Lung (tissue), 12 donors: ENCODE results near the gene LEFTY1. TPM values are rescaled to one million over a fixed set of nuclear protein-coding genes. Genes with fewer than 3 reads are reported as not detected.

ENCODE experiments used
- ATAC-seq: fragments of 200-7000 bp; cut with Tn5 transposase; one replicate; pipeline ENCODE4 v1.9.1; 2020; ENCODE audit warnings: moderate number of reproducible peaks; ENCODE audit not compliant: insufficient read depth, low FRiP score
- DNase-seq, 3 donors: peaks; one replicate each; pipeline ENCODE4 v3.0.0-alpha.2; 2013 to 2017
- H3K27ac ChIP-seq, 2 donors: one replicate each; pipeline ENCODE4 v1.5.1; 2013; ENCODE audit warnings: mild to moderate bottlenecking in 2 of 2, moderate library complexity in 2 of 2, control low read depth in 1 of 2, inconsistent platforms in 1 of 2, low read depth in 1 of 2, low read length in 1 of 2
- H3K27me3 ChIP-seq, 3 donors: one replicate each; pipeline ENCODE4 v1.5.1; 2013; ENCODE audit warnings: low read length in 2 of 3; ENCODE audit not compliant: control insufficient read depth in 3 of 3, insufficient read depth in 3 of 3
- H3K36me3 ChIP-seq, 4 donors: one replicate each; pipeline ENCODE4 v1.5.1; 2013; ENCODE audit warnings: low read length in 4 of 4, mild to moderate bottlenecking in 1 of 4, moderate library complexity in 1 of 4; ENCODE audit not compliant: control insufficient read depth in 4 of 4, insufficient read depth in 4 of 4
- H3K4me1 ChIP-seq, 5 donors: one replicate each; pipeline ENCODE4 v1.5.1; 2013; ENCODE audit warnings: low read length in 5 of 5, mild to moderate bottlenecking in 2 of 5, moderate library complexity in 1 of 5; ENCODE audit not compliant: control insufficient read depth in 5 of 5, insufficient read depth in 5 of 5
- H3K4me3 ChIP-seq: one replicate; pipeline ENCODE4 v1.5.1; 2013; ENCODE audit warnings: mild to moderate bottlenecking, control low read depth, moderate library complexity
- H3K9ac ChIP-seq, 2 donors: one replicate each; pipeline ENCODE4 v1.5.1; 2013; ENCODE audit warnings: low read length in 2 of 2, control low read depth in 1 of 2; ENCODE audit not compliant: insufficient read depth in 1 of 2
- H3K9me3 ChIP-seq, 4 donors: one replicate each; pipeline ENCODE4 v1.5.1; 2013; ENCODE audit warnings: low read length in 3 of 4, mild to moderate bottlenecking in 1 of 4, moderate library complexity in 1 of 4; ENCODE audit not compliant: control insufficient read depth in 4 of 4, insufficient read depth in 3 of 4
- WGBS, 2 donors: extraction: QIAGEN DNeasy Blood & Tissue Kit; methylation state at CpG; one replicate each; pipeline ENCODE4 v1.1.7; 2013; 5-methylcytosine and 5-hydroxymethylcytosine counted together
- polyA plus RNA-seq, 2 donors: library from polyadenylated mRNA; stranded (reverse); fragments of 200-250 nt; gene quantifications; one replicate each; pipeline ENCODE4 v1.2.1, GENCODE V29; 2013
- total RNA-seq, 2 donors: library from RNA; depleted of rRNA in 1 of 2; stranded (reverse); fragments of >200 nt in 1 of 2; gene quantifications; one replicate each; pipeline ENCODE4 v1.2.1, GENCODE V29; 2014 to 2021
- TF ChIP-seq, protein P1 (sequence below): IDR thresholded peaks from 2 replicates; pipeline ENCODE4 v1.5.1; 2012; ENCODE audit warnings: mild to moderate bottlenecking; ENCODE audit errors: control extremely low read depth, extremely low read depth
- donor health status: control.
- donor health status: control.
- donor health status: Bipolar disorder and iron deficiency.
- donor health status: healthy.
- donor health status: DM: yes; HTN: yes; CAD: no.

Gene LEFTY1
- total and polyA plus RNA-seq, 4 donors = 0.12 to 2.1 (median 0.34) TPM

DNA sequence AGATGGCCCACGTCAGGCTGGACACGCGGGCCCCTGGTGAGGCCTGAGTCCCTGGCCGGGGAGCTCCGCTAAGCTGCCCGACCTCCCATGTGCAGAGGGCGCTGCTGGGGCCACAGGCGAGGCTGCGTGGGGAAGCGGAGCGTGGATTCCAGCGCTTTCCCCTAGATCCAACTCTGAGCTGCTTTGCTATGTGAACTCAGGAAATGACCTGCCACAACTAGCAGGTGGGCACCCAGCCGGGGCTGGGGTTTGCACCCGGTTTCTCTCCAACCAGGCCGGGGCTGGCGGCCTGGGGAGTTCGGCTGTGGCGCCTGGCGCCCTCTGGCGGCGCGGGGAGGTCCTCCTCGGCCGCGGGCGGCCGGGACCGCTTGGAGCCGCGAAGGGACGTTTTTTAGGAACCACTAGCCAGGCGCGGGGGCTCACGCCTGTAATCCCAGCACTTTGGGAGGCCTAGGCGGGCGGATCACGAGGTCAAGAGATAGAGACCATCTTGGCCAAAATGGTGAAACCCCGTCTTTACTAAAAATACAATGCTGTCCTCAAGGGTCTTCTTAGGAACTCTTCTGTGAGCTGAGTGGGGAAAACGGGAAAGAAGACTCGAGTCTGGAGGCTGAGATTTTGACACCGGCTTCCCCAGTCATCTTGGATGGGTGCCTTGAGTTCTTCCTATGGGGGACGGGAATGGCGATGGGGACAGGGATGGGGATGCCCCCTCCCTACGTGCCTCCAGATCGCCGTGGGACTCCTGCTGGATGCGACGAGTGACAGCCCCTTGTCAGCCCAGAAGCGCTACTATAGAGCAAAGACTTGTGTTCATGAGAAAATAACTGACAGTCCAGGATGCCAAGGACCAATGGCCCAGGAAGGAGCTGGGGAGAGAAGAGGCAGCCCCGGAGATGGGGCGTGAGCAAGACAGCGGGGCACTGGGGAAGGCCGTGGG is 22.5 kb upstream of the LEFTY1 start:
- Histone ChIP-seq H3K36me3 (peaks cover 0 to 7% (median 1%) of the 10 kb centered on the region in 4 donors), H3K9ac (no peak overlapping the region), H3K4me3 (no peak overlapping the region), H3K4me1 (peaks cover 0 to 11% (median 0%) of the 10 kb centered on the region in 5 donors), H3K27ac (no peak overlapping the region), H3K27me3 (no peaks in the 10 kb centered on the region), H3K9me3 (no peaks in the 10 kb centered on the region)
- 38 to 47% methylated on average over 53 of the region's 53 CpGs for WGBS, 2 donors
- ATAC-seq = peak; percentile 93
- peak; percentile 70 to 77 (median 74) for DNase-seq
- TF ChIP-seq, protein P1, sequence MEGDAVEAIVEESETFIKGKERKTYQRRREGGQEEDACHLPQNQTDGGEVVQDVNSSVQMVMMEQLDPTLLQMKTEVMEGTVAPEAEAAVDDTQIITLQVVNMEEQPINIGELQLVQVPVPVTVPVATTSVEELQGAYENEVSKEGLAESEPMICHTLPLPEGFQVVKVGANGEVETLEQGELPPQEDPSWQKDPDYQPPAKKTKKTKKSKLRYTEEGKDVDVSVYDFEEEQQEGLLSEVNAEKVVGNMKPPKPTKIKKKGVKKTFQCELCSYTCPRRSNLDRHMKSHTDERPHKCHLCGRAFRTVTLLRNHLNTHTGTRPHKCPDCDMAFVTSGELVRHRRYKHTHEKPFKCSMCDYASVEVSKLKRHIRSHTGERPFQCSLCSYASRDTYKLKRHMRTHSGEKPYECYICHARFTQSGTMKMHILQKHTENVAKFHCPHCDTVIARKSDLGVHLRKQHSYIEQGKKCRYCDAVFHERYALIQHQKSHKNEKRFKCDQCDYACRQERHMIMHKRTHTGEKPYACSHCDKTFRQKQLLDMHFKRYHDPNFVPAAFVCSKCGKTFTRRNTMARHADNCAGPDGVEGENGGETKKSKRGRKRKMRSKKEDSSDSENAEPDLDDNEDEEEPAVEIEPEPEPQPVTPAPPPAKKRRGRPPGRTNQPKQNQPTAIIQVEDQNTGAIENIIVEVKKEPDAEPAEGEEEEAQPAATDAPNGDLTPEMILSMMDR = peak; percentile 50

DNA sequence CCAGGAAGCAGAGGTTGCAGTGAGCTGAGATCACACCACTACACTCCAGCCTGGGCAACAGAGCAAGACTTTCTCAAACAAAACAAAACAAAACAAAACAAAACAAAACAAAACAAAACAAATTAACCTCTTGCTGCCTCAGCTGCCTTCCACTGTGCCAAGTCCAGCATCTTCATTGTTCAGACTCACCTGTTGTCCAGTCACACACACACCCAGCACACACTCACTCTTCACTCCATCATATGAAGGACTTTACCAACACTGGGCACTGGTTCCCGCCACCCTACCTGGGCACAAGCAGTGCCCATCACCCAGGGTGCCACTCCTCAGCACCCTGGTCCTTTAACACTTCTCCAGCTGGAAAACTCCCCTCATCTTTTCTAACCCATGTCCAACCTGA is 20.5 kb upstream of the LEFTY1 start:
- WGBS, 2 donors = 96 to 100% methylated on average over 1 of the region's 1 CpG

DNA sequence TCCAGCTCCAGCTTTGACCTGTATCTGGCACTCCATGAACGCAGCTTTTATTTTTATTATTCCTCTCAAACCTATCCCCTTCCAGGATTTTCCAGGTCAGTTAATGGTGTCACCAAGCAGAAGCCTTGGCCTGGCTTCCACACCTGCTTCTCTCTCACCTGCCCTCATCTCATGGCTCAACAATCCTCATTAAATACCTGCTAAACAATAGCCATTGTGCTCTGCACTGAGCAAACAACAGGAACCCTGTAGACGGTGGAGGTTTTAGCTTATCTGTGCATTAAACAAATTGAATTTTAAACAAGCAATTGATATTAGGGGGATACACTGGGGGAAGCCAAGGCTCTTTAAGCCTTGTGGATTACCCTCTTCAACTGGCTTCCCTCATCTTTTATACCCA is 19.8 kb upstream of the LEFTY1 start:
- WGBS, 2 donors = 71 to 74% methylated on average over 2 of the region's 2 CpGs
- Histone ChIP-seq H3K27ac (no peak overlapping the region), H3K27me3 (no peaks in the 10 kb centered on the region), H3K9me3 (no peaks in the 10 kb centered on the region), H3K4me3 (no peak overlapping the region), H3K36me3 (peaks cover 0 to 1% (median 0%) of the 10 kb centered on the region in 4 donors), H3K9ac (no peak overlapping the region), H3K4me1 (peaks cover 0 to 11% (median 0%) of the 10 kb centered on the region in 5 donors)
- TF ChIP-seq, protein P1 = no peak
- DNase-seq (no peak), ATAC-seq (no peak)

More for the DNA sequence above, 20.5 kb upstream of the LEFTY1 start:
- Histone ChIP-seq H3K36me3 (peaks cover 0 to 5% (median 0%) of the 10 kb centered on the region in 4 donors), H3K27me3 (no peaks in the 10 kb centered on the region), H3K9me3 (no peaks in the 10 kb centered on the region), H3K9ac (no peak overlapping the region), H3K27ac (no peak overlapping the region), H3K4me3 (no peak overlapping the region), H3K4me1 (peaks cover 0 to 11% (median 0%) of the 10 kb centered on the region in 5 donors)
- TF ChIP-seq, protein P1 = no peak
- DNase-seq (no peak), ATAC-seq (no peak)
